Activated T-helper 17 cell treated with anti-CD3 and anti-CD28 coated beads, Interleukin-2, amount 50 U/mL, for 72 hours (primary cell): ENCODE measurements around the gene KCND3. TPM values are rescaled to one million over a fixed set of nuclear protein-coding genes. Genes with fewer than 3 reads are reported as not detected.

Experiments used
- ATAC-seq: fragments of 150-1000 bp; cut with Tn5 transposase; replicated peaks from 2 replicates; pipeline ENCODE4 v1.10.0; 2021; ENCODE audit warnings: mild to moderate bottlenecking, moderate library complexity
- H3K27ac Mint-ChIP-seq: one replicate; pipeline ENCODE4 v1.8.0; 2022; ENCODE audit warnings: mixed read lengths
- H3K27me3 Mint-ChIP-seq: one replicate; pipeline ENCODE4 v1.8.0; 2022; ENCODE audit warnings: mixed read lengths
- H3K36me3 Mint-ChIP-seq: one replicate; pipeline ENCODE4 v1.8.0; 2022; ENCODE audit warnings: low read depth, mild to moderate bottlenecking, mixed read lengths
- H3K4me1 Mint-ChIP-seq: one replicate; pipeline ENCODE4 v1.8.0; 2022; ENCODE audit warnings: mixed read lengths
- H3K4me3 Mint-ChIP-seq: one replicate; pipeline ENCODE4 v1.8.0; 2022; ENCODE audit warnings: mild to moderate bottlenecking, mixed read lengths
- H3K9me3 Mint-ChIP-seq: one replicate; pipeline ENCODE4 v1.8.0; 2022; ENCODE audit warnings: mixed read lengths
- total RNA-seq, 2 donors: library from RNA; stranded (reverse); gene quantifications; one replicate each; pipeline ENCODE4 v1.2.3, GENCODE V29; 2022

The KCND3 gene
- total RNA-seq, 2 donors from 2014 or later: not detected

DNA sequence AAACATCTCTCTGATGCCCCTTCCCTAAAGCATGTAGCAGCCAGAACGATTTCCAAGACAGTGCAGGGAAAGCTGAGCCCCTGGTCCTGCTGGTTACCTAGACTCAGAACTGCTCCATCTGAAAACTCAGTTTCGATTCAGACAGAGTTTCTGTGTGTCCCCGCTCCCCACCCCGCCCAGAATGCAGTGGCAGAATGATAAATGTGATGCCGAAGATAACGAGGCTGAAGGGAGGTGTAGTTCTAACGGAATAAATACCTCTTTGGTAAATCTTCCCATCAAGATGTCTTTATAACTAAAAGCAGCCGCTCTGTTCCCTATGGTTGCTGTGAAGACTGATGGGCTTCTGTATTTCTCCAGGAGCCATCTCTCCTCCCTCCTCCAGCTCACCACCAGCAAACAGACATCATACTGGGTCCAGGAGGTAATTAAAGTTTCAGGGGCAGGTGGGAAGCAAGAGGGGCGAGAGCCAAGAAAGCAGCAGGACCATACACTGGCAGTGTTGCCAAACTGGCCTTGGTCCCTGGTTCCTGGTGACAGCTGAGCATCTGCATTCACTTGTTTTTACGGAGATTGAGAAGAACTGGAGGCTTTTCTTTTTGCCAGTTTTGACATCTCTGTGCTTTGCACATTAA lies 156.8 kb downstream of the KCND3 start:
- no peaks in the 10 kb centered on the region for H3K4me1 Mint-ChIP-seq
- ATAC-seq: no peak
- H3K27me3 Mint-ChIP-seq: peaks cover 21% of the 10 kb centered on the region
- no peaks in the 10 kb centered on the region for H3K36me3 Mint-ChIP-seq
- no peak overlapping the region for H3K27ac Mint-ChIP-seq
- H3K9me3 Mint-ChIP-seq: peaks cover 4% of the 10 kb centered on the region
- no peak overlapping the region for H3K4me3 Mint-ChIP-seq

DNA sequence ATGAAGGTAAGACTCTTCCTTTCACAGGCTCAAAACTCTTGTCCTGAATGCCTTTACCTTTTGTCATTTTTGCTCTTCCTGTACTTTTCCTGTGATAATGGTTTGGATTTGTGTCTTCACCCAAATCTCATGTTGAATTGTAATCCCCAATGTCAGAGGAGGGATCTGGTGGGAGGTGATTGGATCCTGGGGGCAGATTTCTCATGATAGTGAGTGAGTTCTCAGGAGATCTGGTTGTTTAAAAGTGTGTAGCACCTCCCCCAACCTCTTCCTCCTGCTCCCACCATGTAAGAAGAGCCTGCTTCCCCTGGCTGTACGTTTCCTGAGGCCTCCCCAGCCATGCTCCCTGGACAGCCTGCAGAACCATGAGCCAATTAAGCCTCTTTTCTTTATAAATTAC lies 158.3 kb downstream of the KCND3 start:
- Mint-ChIP-seq H3K9me3 (peaks cover 4% of the 10 kb centered on the region), H3K27ac (no peak overlapping the region), H3K4me3 (no peak overlapping the region), H3K27me3 (peaks cover 28% of the 10 kb centered on the region), H3K4me1 (no peaks in the 10 kb centered on the region), H3K36me3 (no peaks in the 10 kb centered on the region)
- ATAC-seq: no peak

DNA sequence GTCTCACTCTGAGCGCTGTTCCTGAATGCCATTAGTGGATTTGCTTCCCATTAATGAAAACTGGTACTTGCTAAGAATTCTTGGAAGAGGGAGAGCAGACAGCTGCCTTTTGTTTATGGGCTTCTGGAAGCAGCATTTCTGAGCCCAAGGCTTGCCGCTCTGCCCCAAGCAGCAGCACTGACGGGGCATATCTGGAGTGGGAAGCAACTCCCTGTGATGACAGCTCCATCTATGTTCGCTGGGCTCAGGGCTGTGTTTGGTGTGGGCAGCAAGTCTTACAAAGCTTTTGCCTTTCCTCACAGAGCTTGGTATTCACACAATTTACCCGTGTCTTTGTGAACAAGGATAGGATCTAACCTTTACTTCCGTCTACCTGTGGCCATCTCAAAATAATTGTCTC lies 161.5 kb downstream of the KCND3 start:
- Mint-ChIP-seq H3K27me3 (peaks cover 32% of the 10 kb centered on the region), H3K36me3 (no peaks in the 10 kb centered on the region), H3K4me3 (no peak overlapping the region), H3K9me3 (no peaks in the 10 kb centered on the region), H3K4me1 (no peaks in the 10 kb centered on the region), H3K27ac (no peak overlapping the region)
- no peak for ATAC-seq

DNA sequence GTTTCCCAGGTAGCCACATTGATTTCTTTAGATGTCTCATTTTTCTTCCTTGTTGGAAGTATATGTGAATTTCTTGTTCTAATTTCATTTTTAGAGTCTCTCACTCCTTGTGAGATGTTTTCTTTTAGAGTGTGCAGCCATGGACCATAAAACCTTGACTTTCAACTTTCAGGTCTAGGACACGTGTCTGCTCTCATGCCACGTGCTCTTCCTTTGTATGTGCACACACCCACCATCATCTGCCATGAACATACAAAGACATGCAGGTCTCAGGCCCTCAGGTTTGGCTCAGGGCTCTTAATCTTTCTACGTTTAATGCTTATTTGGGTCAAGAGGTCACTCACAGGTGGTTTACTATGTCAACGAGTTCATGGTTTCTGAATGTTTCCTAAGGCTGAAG lies 163.2 kb downstream of the KCND3 start:
- Mint-ChIP-seq H3K4me1 (no peaks in the 10 kb centered on the region), H3K9me3 (no peaks in the 10 kb centered on the region), H3K27me3 (peaks cover 31% of the 10 kb centered on the region), H3K4me3 (no peak overlapping the region), H3K36me3 (no peaks in the 10 kb centered on the region), H3K27ac (no peak overlapping the region)
- ATAC-seq: no peak

DNA sequence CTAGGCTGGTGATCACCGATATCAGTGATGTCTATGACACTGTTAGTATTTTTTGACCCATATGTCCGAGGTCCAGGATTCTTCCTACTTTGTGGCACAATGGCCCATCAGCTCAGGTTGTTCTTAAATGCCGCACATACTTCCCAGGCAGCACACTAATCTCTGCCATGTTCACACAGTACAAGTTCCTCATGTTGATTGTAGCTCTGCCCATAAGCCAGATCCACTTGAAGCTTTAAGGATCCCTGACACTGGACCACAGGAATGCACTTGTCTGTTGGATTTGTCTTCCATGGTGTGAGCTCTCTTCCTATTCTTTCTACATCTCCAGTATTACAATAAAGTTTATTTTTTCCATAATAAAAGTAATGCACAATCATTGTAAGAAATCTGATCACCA lies 164.3 kb downstream of the KCND3 start:
- Mint-ChIP-seq H3K4me3 (no peak overlapping the region), H3K4me1 (no peaks in the 10 kb centered on the region), H3K9me3 (no peaks in the 10 kb centered on the region), H3K36me3 (no peaks in the 10 kb centered on the region), H3K27me3 (peaks cover 27% of the 10 kb centered on the region), H3K27ac (no peak overlapping the region)
- no peak for ATAC-seq

DNA sequence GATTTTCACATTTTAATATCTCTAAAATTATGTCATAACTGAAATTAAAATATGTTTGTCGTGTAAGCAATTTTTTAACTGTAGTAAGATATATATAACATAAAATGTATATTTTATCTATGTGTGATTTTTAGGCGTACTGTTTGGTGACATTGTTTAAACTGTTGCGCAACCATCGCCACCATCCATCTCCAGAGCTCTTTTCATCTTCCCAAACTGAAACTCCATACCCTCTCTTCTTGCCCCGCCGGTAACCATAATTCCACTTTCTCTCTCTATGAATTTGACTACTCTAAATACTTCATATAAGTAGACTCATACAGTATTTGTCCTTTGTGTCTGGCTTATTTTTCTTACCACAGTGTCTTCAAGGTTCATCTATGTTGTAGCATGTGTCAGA lies 167.3 kb downstream of the KCND3 start:
- no peak overlapping the region for H3K27ac Mint-ChIP-seq
- H3K36me3 Mint-ChIP-seq: no peaks in the 10 kb centered on the region
- no peaks in the 10 kb centered on the region for H3K4me1 Mint-ChIP-seq
- H3K27me3 Mint-ChIP-seq: peaks cover 14% of the 10 kb centered on the region
- H3K9me3 Mint-ChIP-seq: no peaks in the 10 kb centered on the region
- H3K4me3 Mint-ChIP-seq: no peak overlapping the region
- no peak for ATAC-seq

DNA sequence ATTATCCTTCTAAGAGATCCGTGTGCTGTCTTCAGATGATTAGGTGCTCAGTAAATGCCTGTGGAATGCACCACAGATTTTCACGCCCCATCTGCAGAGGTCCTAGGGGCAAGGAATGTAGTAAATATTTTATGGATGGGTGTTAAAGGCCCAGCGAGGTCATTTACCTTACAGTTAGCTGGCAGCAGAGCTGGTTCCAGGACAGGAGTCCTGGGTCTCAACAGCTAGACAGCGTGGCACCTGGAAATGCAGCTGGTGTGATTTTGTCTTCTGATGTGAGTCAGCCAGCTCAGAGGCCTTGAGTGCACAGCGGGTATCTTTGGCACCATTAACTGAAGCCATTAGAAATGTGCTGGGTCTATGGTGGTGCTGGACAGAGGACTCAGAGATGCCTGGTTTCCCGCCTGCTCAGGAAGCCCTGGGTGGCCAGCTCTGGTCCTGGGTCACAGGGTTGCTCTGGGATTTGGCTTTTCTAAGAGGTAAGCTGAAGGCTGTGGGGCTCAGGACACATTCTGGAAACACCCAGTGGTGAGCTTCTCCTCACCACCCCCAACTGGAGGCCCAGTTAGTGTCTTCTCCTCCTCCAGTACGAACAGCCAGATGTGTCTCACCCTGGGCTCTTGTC lies 168.2 kb downstream of the KCND3 start:
- Mint-ChIP-seq H3K4me3 (no peak overlapping the region), H3K27me3 (peaks cover 7% of the 10 kb centered on the region), H3K36me3 (no peaks in the 10 kb centered on the region), H3K27ac (no peak overlapping the region), H3K9me3 (no peaks in the 10 kb centered on the region), H3K4me1 (no peaks in the 10 kb centered on the region)
- no peak for ATAC-seq

DNA sequence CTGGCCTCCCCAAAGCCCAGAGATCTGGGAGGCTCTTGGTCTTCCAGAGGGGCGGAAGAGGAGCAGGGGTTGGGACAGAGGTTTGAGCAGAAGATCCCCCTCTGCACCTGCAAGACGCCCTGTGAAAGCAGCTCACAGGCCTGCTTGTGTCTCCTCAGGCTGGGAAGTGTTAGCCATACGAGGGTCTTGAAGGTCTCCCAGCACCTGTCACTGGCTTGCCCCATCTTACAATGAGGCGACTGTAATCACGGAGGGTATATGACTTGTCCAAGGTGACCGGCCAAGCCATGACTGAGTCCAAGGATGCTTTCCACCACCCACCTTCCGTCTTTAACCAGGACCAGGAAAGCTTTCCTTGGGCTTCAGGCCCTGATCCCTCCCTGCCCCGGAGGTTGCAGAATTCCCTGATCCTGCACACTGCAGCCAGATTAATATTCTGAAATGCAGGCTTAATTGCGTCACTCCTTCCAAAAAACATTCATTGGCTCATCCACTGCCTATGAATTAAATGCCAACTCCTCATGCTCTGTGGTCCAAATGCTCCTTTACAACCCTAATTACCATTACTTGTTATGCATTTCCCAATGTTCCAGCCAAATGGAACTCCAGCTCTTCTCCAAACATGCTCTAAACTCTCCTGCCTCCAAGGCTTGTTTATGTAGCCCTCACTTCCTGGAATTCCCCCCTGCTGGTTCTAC lies 169.8 kb downstream of the KCND3 start:
- H3K4me1 Mint-ChIP-seq: no peaks in the 10 kb centered on the region
- no peaks in the 10 kb centered on the region for H3K36me3 Mint-ChIP-seq
- H3K4me3 Mint-ChIP-seq: no peak overlapping the region
- no peaks in the 10 kb centered on the region for H3K9me3 Mint-ChIP-seq
- H3K27ac Mint-ChIP-seq: no peak overlapping the region
- ATAC-seq: no peak
- peaks cover 6% of the 10 kb centered on the region for H3K27me3 Mint-ChIP-seq

DNA sequence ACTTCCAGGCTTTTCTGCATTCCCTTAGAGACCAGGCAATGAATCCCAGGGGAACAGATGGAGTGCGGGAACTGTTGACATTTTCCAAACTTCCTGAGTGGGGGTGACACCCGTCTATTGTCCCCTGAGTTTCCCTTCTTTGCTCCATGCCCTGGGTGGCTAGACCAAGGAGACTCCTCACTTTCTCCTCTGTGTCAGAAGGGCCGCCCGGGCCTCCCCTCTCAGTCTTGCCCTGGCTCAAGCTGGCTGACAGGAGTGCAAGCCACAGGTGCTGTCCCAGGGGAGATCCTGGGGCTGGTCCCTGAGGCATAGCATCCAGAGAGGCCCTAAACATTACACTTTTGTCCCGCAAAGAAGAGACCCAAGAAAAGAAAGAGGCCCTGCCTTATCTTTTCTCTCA lies 170.9 kb downstream of the KCND3 start:
- no peak overlapping the region for H3K27ac Mint-ChIP-seq
- H3K36me3 Mint-ChIP-seq: no peaks in the 10 kb centered on the region
- H3K9me3 Mint-ChIP-seq: no peaks in the 10 kb centered on the region
- ATAC-seq: no peak
- H3K4me3 Mint-ChIP-seq: no peak overlapping the region
- peaks cover 4% of the 10 kb centered on the region for H3K27me3 Mint-ChIP-seq
- no peaks in the 10 kb centered on the region for H3K4me1 Mint-ChIP-seq

DNA sequence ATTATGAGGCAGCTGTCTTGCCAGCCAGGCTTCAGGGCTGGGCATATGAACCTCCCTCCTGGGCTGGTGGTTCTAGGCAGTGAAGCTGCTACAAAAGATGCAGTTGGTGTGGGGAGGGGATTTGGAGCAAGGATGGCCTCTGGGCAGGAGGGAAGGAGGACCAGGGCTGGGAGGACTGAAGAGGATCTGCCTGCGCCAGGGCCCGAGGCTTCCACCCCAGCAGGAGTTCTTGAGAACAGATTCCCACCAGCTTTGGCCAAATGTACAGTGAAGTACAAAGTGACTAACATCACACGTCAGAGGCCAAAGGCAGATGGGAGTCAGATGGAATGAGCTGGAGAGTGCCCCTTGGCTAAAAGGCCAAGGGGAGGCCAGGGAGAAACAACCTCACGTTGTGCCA lies 171.4 kb downstream of the KCND3 start:
- ATAC-seq: no peak

DNA sequence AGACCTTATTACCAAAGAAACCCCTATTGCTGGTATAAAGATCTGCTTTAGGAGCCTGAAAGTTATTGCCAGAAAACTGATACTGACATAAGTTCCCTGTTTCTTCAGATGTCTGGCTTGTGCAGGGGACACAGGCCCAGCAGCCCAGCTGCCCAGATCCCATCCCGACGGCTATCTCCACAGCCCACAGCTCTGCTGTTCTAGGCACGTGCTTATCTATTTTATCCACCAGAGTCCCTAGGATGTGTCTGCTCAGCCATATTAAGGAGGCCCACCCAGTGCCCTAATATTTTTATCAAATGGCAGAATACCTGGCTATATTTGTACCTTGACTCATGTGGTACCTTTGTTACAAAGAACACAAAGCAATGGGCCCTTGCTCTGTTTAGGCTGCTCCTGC lies 174.8 kb downstream of the KCND3 start:
- no peaks in the 10 kb centered on the region for H3K27me3 Mint-ChIP-seq
- no peak for ATAC-seq
- no peak overlapping the region for H3K27ac Mint-ChIP-seq
- H3K36me3 Mint-ChIP-seq: no peaks in the 10 kb centered on the region
- H3K4me3 Mint-ChIP-seq: no peak overlapping the region
- H3K9me3 Mint-ChIP-seq: no peaks in the 10 kb centered on the region
- H3K4me1 Mint-ChIP-seq: no peaks in the 10 kb centered on the region

More for the DNA sequence above, 171.4 kb downstream of the KCND3 start:
- no peaks in the 10 kb centered on the region for H3K36me3 Mint-ChIP-seq
- H3K4me3 Mint-ChIP-seq: no peak overlapping the region
- no peaks in the 10 kb centered on the region for H3K4me1 Mint-ChIP-seq
- peaks cover 4% of the 10 kb centered on the region for H3K27me3 Mint-ChIP-seq
- no peak overlapping the region for H3K27ac Mint-ChIP-seq
- H3K9me3 Mint-ChIP-seq: no peaks in the 10 kb centered on the region

DNA sequence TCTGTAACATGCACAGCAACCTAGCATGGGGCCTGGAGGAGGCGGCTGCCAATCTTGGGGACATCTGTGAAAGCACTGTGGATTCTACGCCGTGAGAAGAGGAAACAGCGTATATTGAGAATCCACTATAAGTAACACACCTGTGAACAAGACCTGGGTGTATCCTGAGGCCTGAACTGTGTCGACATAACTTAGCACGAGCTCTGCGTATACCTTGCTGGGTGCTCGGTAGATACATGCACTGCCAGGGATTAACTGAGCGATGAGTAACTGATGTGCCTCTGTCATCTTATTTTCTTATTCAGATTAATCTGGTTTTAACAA lies 175.2 kb downstream of the KCND3 start:
- no peak for ATAC-seq
- Mint-ChIP-seq H3K36me3 (no peaks in the 10 kb centered on the region), H3K4me1 (no peaks in the 10 kb centered on the region), H3K9me3 (no peaks in the 10 kb centered on the region), H3K27ac (no peak overlapping the region), H3K27me3 (no peaks in the 10 kb centered on the region), H3K4me3 (no peak overlapping the region)

DNA sequence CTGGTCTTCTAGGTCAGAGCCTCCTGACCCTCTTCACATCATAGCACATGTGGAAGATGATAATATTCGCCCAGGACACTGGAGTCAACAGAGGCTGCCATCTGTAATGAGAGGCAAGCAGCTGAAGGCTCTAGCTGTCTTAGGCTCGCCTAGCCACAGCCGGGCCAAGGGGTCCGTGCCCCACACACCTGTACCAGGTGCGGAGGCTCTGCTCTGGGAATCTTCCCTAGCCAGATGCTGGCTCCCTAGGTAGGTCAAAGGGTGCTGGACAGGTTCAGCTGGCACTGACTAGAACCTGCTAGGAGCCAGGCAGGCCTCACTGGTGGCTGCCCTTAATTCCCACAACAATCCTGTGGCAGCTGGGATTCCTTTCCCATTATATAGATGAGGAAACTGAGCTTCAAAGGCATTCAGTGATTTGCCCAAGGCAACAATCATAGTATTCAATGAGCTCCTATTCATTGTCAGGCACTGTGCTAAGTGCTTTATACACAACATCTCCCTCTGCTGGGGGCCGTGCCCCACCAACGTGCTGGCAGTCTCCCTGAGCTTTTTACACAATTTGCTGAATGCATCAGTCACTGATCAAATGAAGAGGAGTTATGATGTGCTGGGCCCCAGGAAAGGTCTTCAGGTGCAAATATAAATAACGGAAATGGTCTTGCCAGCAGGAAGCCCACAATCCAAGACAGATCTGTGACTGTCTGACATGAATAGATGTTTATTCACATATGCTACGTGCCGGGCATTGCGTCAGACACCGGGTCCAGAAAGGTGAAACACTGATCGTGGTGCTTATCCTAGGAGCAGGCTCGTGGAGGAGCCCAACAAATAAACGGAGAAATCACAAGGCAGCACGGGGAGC lies 175.8 kb downstream of the KCND3 start:
- Mint-ChIP-seq H3K27ac (no peak overlapping the region), H3K9me3 (no peaks in the 10 kb centered on the region), H3K36me3 (no peaks in the 10 kb centered on the region), H3K4me1 (no peaks in the 10 kb centered on the region), H3K4me3 (no peak overlapping the region), H3K27me3 (no peaks in the 10 kb centered on the region)
- ATAC-seq: no peak

DNA sequence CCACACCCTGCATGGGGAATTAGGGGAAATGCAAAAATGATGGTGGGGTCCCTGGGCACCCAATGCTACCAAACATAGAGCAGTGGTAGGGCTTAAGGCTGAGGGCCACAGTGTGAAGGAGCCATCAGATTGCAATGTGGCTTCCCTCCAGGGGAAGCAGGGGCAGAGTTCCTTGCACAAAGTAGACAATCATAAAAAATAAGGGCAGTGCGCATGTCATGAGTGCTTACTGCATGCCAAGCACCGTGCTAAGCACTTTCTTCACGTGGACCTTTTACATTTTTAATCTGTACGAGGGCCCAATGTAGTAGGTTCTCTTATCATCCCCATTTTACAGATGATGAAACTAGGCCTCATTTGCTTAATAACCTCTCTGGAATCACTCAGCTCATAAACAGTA lies 177.2 kb downstream of the KCND3 start:
- no peak overlapping the region for H3K4me3 Mint-ChIP-seq
- H3K9me3 Mint-ChIP-seq: no peaks in the 10 kb centered on the region
- H3K27ac Mint-ChIP-seq: no peak overlapping the region
- no peaks in the 10 kb centered on the region for H3K4me1 Mint-ChIP-seq
- no peaks in the 10 kb centered on the region for H3K36me3 Mint-ChIP-seq
- ATAC-seq: no peak
- H3K27me3 Mint-ChIP-seq: no peaks in the 10 kb centered on the region

DNA sequence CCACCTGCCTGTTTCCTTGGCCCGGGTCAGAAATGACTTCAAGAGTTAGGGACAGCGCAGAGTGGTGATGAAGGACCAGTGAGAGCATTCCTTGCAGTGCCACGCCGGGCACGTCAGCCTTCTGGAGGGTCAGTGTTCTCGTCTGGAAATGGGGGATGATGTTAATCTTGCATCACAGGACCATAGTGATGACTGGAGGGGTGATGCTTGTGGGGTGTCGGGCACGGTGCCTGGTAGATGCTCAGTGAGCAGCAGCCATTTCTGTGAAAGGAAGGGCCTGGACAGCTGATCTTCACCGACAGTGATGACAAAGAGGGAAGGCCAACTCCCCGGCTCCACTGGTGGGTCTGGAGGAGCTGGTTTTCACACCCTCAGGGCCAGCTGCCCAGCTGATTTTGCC lies 177.6 kb downstream of the KCND3 start:
- Mint-ChIP-seq H3K4me3 (no peak overlapping the region), H3K4me1 (no peaks in the 10 kb centered on the region), H3K27ac (no peak overlapping the region), H3K27me3 (no peaks in the 10 kb centered on the region), H3K36me3 (no peaks in the 10 kb centered on the region), H3K9me3 (no peaks in the 10 kb centered on the region)
- ATAC-seq: no peak
